Measurements from ENCODE around the gene ENTHD1. TPM values are rescaled to one million over a fixed set of nuclear protein-coding genes. Genes with fewer than 3 reads are reported as not detected.

ENTHD1 gene
- polyA plus RNA-seq, 4 donors = not detected

GRCh38 chr22:39802682-39803081 lies 90.9 kb downstream of the ENTHD1 start:
- DNase-seq (ENCODE audit: low read depth in 4 of 4, low spot score in 3 of 4) = no peak

GRCh38 chr22:39800790-39801520 lies 92.6 kb downstream of the ENTHD1 start:
- DNase-seq (ENCODE audit: low read depth in 4 of 4, low spot score in 3 of 4) = no peak

GRCh38 chr22:39797528-39798147 lies 95.9 kb downstream of the ENTHD1 start:
- DNase-seq (ENCODE audit: low read depth in 4 of 4, low spot score in 3 of 4) = no peak

GRCh38 chr22:39789788-39790187 lies 103.8 kb downstream of the ENTHD1 start:
- no peak for DNase-seq (ENCODE audit: low read depth in 4 of 4, low spot score in 3 of 4)

GRCh38 chr22:39785232-39785631 lies 108.3 kb downstream of the ENTHD1 start:
- no peak for DNase-seq (ENCODE audit: low read depth in 4 of 4, low spot score in 3 of 4)

- no peak for DNase-seq (ENCODE audit: low read depth in 4 of 4, low spot score in 3 of 4)
These were observed 115.7 kb downstream of the ENTHD1 start for GRCh38 chr22:39777716-39778454.

- DNase-seq (ENCODE audit: low read depth in 4 of 4, low spot score in 3 of 4) = no peak
These were observed 117.1 kb downstream of the ENTHD1 start for GRCh38 chr22:39776295-39777009.

- DNase-seq (ENCODE audit: low read depth in 4 of 4, low spot score in 3 of 4) = no peak
These were observed 119.5 kb downstream of the ENTHD1 start for GRCh38 chr22:39773976-39774539.

- no peak for DNase-seq (ENCODE audit: low read depth in 4 of 4, low spot score in 3 of 4)
These were observed 120.1 kb downstream of the ENTHD1 start for GRCh38 chr22:39773503-39773902.

- DNase-seq (ENCODE audit: low read depth in 4 of 4, low spot score in 3 of 4) = no peak
These were observed 122.1 kb downstream of the ENTHD1 start for GRCh38 chr22:39771486-39771885.

- DNase-seq (ENCODE audit: low read depth in 4 of 4, low spot score in 3 of 4) = no peak
These were observed 127.9 kb downstream of the ENTHD1 start for GRCh38 chr22:39765661-39766060.

- no peak for DNase-seq (ENCODE audit: low read depth in 4 of 4, low spot score in 3 of 4)
These were observed 128.5 kb downstream of the ENTHD1 start for GRCh38 chr22:39765046-39765445.

- DNase-seq (ENCODE audit: low read depth in 4 of 4, low spot score in 3 of 4) = no peak
These were observed 130.3 kb downstream of the ENTHD1 start for GRCh38 chr22:39763276-39763675.

GRCh38 chr22:39750759-39751158 lies 142.8 kb downstream of the ENTHD1 start:
- DNase-seq (ENCODE audit: low read depth in 4 of 4, low spot score in 3 of 4) = no peak

GRCh38 chr22:39748877-39749276 lies 144.7 kb downstream of the ENTHD1 start:
- no peak for DNase-seq (ENCODE audit: low read depth in 4 of 4, low spot score in 3 of 4)

- no peak for DNase-seq (ENCODE audit: low read depth in 4 of 4, low spot score in 3 of 4)
These were observed 146.8 kb downstream of the ENTHD1 start for GRCh38 chr22:39746600-39747262.

GRCh38 chr22:39745789-39746188 lies 147.8 kb downstream of the ENTHD1 start:
- DNase-seq (ENCODE audit: low read depth in 4 of 4, low spot score in 3 of 4) = no peak

GRCh38 chr22:39744353-39744752 lies 149.2 kb downstream of the ENTHD1 start:
- no peak for DNase-seq (ENCODE audit: low read depth in 4 of 4, low spot score in 3 of 4)

GRCh38 chr22:39743935-39744334 lies 149.6 kb downstream of the ENTHD1 start:
- DNase-seq (ENCODE audit: low read depth in 4 of 4, low spot score in 3 of 4) = no peak

- no peak for DNase-seq (ENCODE audit: low read depth in 4 of 4, low spot score in 3 of 4)
These were observed 154.1 kb downstream of the ENTHD1 start for GRCh38 chr22:39739338-39740027.
